ENCODE measurements around the gene PPFIA2. TPM values are rescaled to one million over a fixed set of nuclear protein-coding genes. Genes with fewer than 3 reads are reported as not detected.

Gene PPFIA2
- total RNA-seq, 4 donors from 2014 or later = 1.5 to 4.3 (median 2.5) TPM

DNA sequence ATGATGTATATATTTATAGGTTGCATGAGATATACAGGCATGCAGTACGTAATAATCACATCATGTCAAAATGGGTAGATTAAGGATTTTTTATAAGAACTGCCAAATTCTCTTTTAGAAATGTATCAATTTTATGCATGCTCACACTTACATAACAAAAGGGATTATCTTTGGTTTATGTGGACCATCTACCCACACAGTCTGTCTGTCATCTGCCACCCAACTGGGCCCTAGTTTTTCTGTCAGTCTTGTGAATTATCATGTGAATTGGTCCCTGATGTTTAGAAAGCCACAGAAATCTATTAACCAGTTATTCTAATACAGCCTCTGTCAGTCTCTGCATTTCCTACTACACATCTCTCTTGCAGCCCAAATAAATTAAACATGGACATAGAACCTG, 547.8 kb downstream of the PPFIA2 start:
- no peak for TF ChIP-seq CTCF (IDR thresholded peaks at IDR 0.05; ENCODE audit: low read depth)

GRCh38 chr12:81209012-81209411, 550.1 kb downstream of the PPFIA2 start:
- TF ChIP-seq CTCF (IDR thresholded peaks at IDR 0.05; ENCODE audit: low read depth) = no peak

GRCh38 chr12:81208187-81208911, 550.8 kb downstream of the PPFIA2 start:
- TF ChIP-seq CTCF (IDR thresholded peaks at IDR 0.05; ENCODE audit: low read depth) = no peak

Measured in subcutaneous adipose tissue (tissue), 4 donors.